DMS153 treated with DMSO at 0.1 percent for 48 hours (cell line): ENCODE measurements around the gene AAGAB.
"Not testable (repeated sequence)": the region's sequence is repeated elsewhere in the genome, so short reads cannot be mapped to it uniquely, and the experiment has no call there.

Experiments
- DNase-seq: peaks from one replicate; lab custom pipeline; 2025; ENCODE audit not compliant: unreplicated experiment; lab: John Stamatoyannopoulos, UW

AAGAB gene

GRCh38 chr15:67254238-67255175 is at the start of gene AAGAB, which contains the start of gene IQCH:
Gene AAGAB (minus strand): TSS chr15:67254661. CDS start chr15:67254631, 30 bp downstream.
Gene IQCH (plus strand): TSS chr15:67254786. CDS start chr15:67254897, 111 bp downstream.
- DNase-seq, result peak; percentile 45

DNA sequence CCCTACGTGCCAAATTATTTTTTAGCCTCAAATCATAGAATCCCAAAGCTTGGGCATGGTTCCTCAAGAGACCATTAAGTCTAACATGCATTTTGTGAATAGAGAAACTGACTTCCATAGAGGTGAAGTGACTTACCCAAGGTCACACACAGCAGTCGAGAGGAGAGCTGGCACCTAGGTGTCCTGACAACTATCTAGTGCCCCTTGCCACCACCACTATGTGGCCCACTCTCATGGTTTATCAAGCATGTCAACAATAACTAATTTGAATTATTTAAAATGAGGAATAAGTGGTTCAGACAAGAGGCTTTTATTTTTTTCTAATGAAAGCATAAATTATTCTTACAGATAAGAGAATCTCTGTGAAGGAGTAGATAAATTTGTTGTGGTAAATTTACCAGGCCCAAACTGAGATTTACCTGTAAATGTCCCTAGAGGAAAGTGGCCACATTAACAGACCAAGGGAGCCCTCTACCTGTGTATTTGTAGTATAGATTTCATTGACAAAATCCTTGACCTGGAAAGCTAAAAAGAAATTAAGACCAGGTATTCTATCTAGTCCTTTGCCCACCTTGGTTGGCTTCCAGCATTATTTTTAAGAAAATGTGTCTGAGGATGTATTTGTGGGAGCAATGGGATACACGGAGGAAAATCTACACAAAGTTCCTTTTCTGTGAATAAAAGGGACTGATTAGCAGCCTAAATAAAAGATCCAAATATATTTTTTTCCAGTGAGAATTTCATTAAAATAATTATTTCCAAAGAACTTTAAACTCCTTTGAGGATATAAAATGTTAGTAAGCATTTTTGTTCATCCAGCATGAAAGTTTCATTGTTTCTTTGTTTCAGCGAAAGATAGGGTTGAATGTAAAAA is 49.3 kb upstream of the AAGAB start:
- peak; percentile 23 for DNase-seq

- DNase-seq, result no peak
Measured at GRCh38 chr15:67300266-67301025, 46.0 kb upstream of the AAGAB start.

DNA sequence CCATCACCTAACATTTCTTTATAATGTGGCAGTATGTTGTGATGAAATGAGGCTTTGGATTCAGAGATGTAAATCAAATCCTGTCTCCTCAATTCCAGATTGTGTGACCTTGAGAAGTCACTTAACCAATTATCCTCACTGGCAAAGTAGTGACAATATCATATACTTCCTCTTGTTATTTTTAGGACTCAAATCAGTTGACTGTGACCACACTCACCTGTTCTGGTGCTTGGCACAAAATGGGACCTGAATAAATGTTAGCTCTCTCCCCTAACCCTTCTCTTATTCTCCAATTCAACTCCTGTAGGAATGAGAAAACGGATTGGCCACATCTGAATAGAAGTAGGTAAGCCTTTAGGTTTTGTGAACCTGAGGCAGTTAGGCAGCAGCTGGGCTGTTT is 42.2 kb upstream of the AAGAB start:
- DNase-seq, result no peak

GRCh38 chr15:67296188-67296587 is 41.7 kb upstream of the AAGAB start:
- DNase-seq, result no peak

DNA sequence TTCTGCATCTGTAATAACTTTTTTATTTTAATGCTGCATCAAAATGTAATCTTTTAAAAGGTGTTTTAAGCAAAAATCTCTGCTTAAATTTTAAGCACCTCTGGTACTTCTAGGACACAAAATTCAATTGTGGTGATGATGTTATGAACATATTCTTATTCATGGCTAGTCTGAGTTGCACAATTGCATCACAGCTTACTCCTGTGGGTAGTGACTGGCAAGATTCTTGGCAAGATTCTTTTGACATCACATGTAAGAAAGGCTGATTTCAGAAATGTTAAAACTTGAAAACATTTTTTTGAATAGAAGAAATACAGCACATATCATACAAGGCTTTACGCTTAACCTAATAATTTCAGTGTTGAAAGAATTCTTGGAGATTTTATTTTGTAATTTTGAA is 35.9 kb upstream of the AAGAB start:
- DNase-seq, result no peak

GRCh38 chr15:67286400-67286799 is 31.9 kb upstream of the AAGAB start:
- DNase-seq, result not testable (repeated sequence)

GRCh38 chr15:67285625-67286024 is 31.2 kb upstream of the AAGAB start:
- DNase-seq, result not testable (repeated sequence)

DNA sequence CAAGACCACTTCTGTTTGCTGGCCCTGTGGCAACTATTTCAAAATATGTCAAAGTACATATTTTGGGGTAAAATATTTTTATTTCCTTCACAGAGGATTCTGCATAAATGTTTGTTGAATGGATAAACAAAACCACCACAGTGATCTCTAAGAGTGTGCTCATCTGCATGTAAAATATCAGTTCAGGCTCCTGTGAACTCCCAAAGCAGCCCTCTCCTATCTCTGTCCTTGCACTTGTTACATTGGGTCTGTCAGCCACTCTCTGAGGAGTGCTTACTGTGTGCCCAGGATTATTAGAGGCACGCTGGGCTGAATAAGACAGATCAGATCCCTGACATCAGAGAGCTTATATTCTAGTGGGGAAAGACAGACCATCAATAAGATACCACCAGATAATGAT is 27.3 kb upstream of the AAGAB start:
- no peak for DNase-seq

- DNase-seq, result no peak
Measured at GRCh38 chr15:67280217-67280616, 25.8 kb upstream of the AAGAB start.

DNA sequence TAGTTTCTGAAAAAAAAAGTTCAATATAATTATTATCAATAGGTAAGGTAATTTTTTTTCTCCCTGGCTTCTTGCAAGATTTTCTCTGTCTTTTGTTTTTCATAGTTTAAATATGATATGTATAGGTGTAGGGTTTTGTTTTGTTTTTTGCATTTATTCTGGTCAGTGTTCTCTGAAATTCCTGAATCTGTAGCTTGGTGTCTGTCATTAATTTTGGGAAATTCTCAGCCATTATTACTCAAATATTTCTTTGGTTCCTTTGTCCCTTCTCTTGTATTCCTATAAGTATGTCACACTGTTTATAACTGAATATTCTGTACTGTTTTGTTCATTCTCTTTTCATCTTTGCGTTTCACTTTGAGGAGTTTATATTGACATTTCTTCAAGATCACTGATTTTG is 22.2 kb upstream of the AAGAB start:
- no peak for DNase-seq

DNA sequence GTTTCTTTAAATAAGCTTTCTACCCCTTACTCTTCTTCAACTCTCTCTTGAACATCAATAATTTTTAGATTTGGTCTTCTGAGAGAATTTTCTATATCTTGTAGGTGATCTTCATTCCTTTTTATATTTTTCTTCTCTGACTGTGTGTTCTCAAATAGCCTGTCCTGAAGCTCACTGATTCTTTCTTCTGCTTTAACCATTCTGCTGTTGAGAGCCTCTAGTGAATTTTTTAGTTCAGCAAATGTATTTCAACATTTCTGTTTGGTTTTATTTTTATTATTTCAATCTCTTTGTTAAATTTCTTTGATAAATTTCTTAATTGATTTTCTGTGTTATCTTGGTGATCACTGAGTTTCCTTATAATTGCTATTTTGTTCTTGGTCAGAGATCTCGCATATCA is 19.8 kb upstream of the AAGAB start:
- DNase-seq, result no peak

- DNase-seq, result no peak
Measured at GRCh38 chr15:67267951-67268941, 13.8 kb upstream of the AAGAB start.

DNA sequence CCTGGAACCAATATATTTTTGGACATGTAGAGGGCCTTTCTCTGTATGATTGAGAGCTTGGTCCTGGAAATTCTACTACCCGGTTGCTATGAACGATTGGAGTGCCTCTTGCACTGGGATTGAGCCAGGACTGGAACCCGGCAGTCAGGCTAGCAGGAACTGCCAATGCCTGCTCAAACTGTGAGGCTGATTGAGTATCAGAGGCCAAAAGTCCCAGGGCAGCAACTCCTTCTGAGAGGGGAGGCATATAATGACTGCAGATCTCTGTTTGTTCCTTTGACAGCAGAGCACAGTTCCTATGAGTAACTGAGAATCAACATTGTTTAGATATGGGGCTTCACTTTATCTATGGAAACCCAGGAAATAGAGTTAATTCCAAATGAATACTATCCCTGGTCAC is 13.0 kb upstream of the AAGAB start:
- no peak for DNase-seq

GRCh38 chr15:67266870-67267269 is 12.4 kb upstream of the AAGAB start:
- DNase-seq, result no peak

DNA sequence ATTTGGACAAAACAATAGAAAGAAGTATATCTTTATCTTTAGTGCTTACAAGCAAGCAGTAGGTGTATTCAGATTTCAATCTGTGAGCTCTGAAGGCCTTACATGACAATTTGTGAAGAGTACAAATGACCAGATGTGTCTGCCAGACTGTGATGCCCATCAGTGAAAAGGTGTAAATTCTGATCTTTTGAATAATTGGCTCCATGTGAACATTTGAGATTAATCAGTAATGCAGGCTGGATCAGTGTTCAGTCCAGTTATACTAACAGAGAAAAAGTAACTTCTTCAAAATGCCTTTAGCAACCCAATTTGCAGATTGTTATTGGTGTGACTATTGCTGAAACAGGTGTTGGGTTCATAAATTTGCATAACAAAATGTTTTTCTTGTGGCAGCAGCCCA is 5.3 kb upstream of the AAGAB start:
- DNase-seq, result no peak

GRCh38 chr15:67259379-67259778 is 4.9 kb upstream of the AAGAB start:
- DNase-seq, result no peak

DNA sequence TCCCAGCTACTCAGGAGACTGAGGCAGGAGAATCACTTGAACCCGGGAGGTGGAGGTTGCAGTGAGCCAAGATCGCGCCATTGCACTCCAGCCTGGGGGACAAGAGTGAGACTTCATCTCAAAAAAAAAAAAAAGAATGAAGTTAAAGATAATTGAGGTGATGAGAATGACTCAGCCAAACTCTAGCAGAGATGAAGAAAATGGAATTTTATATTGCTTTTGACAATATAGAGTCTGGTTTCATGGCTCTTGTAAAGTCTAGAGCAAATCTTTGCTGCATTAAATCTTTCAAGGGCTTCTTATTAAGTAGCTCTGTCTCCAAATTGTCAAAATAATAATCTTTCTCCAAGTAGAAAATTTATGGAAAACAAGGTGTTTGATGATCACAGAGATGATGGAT is 4.0 kb upstream of the AAGAB start:
- not testable (repeated sequence) for DNase-seq

DNA sequence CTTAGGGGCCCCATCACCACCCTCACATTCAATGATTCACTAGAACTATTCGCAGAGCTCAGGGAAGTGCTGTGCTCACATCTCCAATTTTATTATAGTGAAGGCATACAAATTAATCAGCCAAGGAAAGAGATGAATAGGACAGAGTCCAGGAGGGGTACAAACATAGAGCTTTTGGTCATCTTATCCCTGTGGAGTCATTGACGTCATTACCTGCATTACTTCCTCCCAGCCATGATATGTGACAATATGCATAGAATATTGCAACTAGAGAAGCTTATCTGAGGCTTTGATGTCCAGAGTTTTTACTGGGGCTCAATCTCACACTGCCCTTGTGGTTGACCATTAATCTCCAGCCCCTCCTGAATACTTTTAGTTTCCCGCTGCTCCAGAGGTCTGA is 1.6 kb upstream of the AAGAB start:
- DNase-seq, result no peak
